ENCODE results near the gene COX20. TPM values are rescaled to one million over a fixed set of nuclear protein-coding genes. Genes with fewer than 3 reads are reported as not detected.
A peak's percentile ranks its signal among the peaks of the same experiment; 100 is the strongest.
"Not testable (repeated sequence)": the region's sequence is repeated elsewhere in the genome, so short reads cannot be mapped to it uniquely, and the experiment has no call there.

The COX20 gene, protein sequence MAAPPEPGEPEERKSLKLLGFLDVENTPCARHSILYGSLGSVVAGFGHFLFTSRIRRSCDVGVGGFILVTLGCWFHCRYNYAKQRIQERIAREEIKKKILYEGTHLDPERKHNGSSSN
- 10 to 100 TPM; 41.2 to 50.7 TPM for total RNA-seq

DNA sequence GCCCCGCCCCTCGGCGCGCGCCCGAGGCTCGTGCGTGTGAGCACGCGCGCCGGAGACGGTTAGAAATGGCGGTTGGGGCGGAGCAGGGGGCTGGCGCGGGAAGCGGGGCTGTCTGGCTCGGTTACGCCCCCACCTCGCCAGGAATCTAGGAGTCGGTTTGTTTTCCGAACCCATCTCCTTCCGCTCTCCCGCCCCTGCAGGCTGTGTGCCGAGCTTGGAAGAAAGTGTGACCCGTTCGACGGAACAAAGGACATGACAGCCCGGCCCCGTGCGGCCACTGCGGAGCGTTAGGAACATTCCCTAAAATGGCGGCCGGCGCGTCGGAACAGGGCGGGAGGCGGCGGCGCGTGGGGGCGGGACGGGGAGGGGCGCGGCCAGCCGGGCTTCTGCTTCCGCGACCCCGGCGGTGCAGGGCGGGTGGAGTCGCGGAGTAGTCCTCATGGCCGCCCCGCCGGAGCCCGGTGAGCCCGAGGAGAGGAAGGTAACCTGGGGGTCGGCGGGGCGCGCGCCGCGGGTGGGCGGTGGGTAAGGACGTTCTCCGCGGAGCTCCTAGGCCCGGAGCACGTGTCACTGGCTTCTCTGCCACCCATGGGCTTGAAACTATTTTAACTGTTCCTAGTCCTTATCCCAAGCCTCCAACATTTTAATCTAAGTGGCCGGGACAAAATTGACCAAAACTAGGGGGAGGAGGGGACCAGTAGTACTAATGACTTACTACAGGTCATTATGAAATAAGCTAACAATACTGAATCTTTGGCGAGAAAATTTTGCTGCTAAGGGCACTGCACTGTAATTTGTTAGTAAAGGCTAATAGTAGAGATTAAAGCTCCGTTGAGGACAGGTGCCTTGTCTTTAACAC is at the start of gene COX20:
Gene COX20, plus strand, starts transcription at position 383 of the 859 bp plus-strand sequence. Its CDS starts 57 bp downstream, at position 440.
- Mint-ChIP-seq H3K27me3 (no peaks in the 10 kb centered on the region), H3K27ac (peak within 1 kb of the TSS; percentile 99), H3K9me3 (no peaks in the 10 kb centered on the region), H3K4me1 (peaks cover 45% of the 10 kb centered on the region), H3K4me3 (peak within 1 kb of the TSS; percentile 96), H3K36me3 (peaks cover 42% of the 10 kb centered on the region)
- peak; percentile 86 for DNase-seq

DNA sequence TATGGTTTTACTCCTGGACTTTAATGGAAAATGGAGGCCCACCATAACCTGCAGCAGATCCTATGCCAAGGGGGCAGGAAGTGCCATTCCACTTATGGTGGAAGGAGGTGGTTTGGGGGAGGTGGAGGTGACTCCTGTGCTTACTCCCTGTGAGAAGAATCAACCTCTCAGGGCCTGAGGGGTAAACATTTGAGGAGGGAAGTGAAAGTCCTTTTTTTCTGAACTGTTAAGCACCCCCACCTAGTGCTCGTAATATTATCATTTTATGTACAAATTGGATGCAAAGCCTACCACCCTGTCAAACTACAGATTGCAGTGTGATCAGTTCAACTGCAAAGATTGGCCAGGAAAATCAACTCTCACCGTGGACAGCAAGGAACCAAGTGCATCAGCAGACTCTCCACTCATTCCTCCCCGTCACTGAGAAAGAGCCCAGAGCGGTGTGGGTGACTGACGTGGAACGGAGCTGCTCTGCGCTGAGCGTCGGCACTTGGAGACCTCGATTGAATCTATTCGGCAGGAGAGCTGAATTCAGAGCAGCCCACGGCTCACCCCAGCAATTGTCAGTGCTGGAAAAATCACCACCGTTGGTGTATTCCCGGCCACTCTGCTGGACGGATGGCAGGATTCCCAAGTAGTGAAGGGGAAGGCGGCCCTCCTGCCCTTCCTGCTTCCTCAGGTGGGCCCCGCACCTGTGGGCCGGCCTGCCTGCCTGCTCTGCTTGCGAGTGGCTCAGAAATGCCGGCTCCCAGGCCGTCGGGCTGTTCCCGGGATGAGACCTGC is 46.8 kb upstream of the COX20 start:
- Mint-ChIP-seq H3K36me3 (no peaks in the 10 kb centered on the region), H3K27me3 (no peaks in the 10 kb centered on the region), H3K4me1 (no peaks in the 10 kb centered on the region), H3K9me3 (no peaks in the 10 kb centered on the region), H3K4me3 (no peak overlapping the region), H3K27ac (no peak overlapping the region)
- no peak for DNase-seq

GRCh38 chr1:244789276-244789580 is 46.2 kb upstream of the COX20 start:
- Mint-ChIP-seq H3K27me3 (no peaks in the 10 kb centered on the region), H3K9me3 (no peaks in the 10 kb centered on the region), H3K4me3 (no peak overlapping the region), H3K27ac (no peak overlapping the region), H3K4me1 (no peaks in the 10 kb centered on the region), H3K36me3 (no peaks in the 10 kb centered on the region)
- no peak for DNase-seq

DNA sequence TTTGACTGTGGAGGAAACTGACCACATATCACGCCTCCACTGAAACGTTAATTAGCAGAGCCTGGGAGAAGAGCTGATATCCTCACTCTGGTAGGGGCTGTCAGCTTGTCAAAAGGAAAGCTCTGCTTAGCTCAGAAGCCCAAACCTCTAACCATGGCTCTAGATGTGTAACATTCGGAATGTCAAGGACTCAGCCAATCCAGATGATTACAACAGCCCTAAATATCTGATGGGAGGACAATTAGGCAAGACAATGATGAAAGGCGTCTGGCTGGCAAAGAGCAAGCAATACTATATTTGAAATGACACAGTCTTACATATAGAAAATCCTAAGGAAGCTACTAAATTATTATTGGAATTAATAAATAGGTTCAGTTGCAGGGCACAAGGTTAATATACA is 45.7 kb upstream of the COX20 start:
- Mint-ChIP-seq H3K27ac (no peak overlapping the region), H3K9me3 (no peaks in the 10 kb centered on the region), H3K4me3 (no peak overlapping the region), H3K36me3 (no peaks in the 10 kb centered on the region), H3K4me1 (no peaks in the 10 kb centered on the region), H3K27me3 (no peaks in the 10 kb centered on the region)
- no peak for DNase-seq

- no peaks in the 10 kb centered on the region for H3K9me3 Mint-ChIP-seq
- no peak overlapping the region for H3K4me3 Mint-ChIP-seq
- no peaks in the 10 kb centered on the region for H3K27me3 Mint-ChIP-seq
- H3K27ac Mint-ChIP-seq, result no peak overlapping the region
- no peaks in the 10 kb centered on the region for H3K4me1 Mint-ChIP-seq
- DNase-seq, result no peak
- no peaks in the 10 kb centered on the region for H3K36me3 Mint-ChIP-seq
Measured at GRCh38 chr1:244791061-244791460, 44.4 kb upstream of the COX20 start.

- Mint-ChIP-seq H3K36me3 (no peaks in the 10 kb centered on the region), H3K9me3 (no peaks in the 10 kb centered on the region), H3K4me3 (no peak overlapping the region), H3K4me1 (no peaks in the 10 kb centered on the region), H3K27me3 (no peaks in the 10 kb centered on the region), H3K27ac (no peak overlapping the region)
- no peak for DNase-seq
Measured at GRCh38 chr1:244792188-244792850, 43.1 kb upstream of the COX20 start.

GRCh38 chr1:244794071-244794470 is 41.4 kb upstream of the COX20 start:
- H3K4me3 Mint-ChIP-seq, result no peak overlapping the region
- no peaks in the 10 kb centered on the region for H3K4me1 Mint-ChIP-seq
- no peaks in the 10 kb centered on the region for H3K27me3 Mint-ChIP-seq
- no peaks in the 10 kb centered on the region for H3K36me3 Mint-ChIP-seq
- no peaks in the 10 kb centered on the region for H3K9me3 Mint-ChIP-seq
- H3K27ac Mint-ChIP-seq, result no peak overlapping the region
- no peak for DNase-seq

- not testable (repeated sequence) for H3K36me3 Mint-ChIP-seq, H3K4me3 Mint-ChIP-seq, H3K27ac Mint-ChIP-seq, H3K9me3 Mint-ChIP-seq, DNase-seq, H3K4me1 Mint-ChIP-seq, H3K27me3 Mint-ChIP-seq
Measured at GRCh38 chr1:244794516-244794915, 40.9 kb upstream of the COX20 start.

DNA sequence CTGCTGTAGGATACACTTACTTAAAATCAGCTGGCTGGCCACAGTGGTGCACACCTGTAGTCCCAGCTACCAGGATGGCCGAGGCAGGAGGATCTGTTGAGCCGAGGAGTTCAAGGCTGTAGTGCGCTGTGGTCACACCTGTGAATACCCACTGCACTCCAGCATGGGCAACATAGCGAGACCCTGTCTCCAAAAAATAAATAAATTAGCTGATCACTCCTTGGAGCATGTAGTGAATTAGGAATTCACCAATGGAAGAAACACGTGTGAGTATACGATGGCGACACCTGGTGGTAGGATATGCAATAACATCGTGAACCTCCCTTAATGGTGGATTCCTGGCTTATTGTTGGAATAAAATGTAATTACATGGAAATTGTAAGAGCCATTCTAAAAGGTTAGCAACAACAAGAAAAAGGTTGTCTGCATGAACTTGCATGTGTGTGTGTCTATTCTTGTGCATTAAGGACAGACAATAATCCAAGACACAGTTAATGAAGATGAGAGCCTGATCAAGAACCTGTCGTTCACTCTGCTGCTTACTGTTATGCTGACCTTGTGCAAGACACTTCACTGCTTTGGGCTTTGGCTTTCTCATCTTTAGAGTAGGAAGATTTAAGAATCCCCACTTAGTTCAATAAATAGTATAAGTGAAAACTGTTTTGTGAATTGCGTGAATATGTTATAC is 38.6 kb upstream of the COX20 start:
- H3K27ac Mint-ChIP-seq, result no peak overlapping the region
- no peaks in the 10 kb centered on the region for H3K9me3 Mint-ChIP-seq
- peak; percentile 12 for DNase-seq
- H3K27me3 Mint-ChIP-seq, result no peaks in the 10 kb centered on the region
- H3K4me3 Mint-ChIP-seq, result no peak overlapping the region
- H3K4me1 Mint-ChIP-seq, result peaks cover 4% of the 10 kb centered on the region
- no peaks in the 10 kb centered on the region for H3K36me3 Mint-ChIP-seq

GRCh38 chr1:244800821-244801220 is 34.6 kb upstream of the COX20 start:
- Mint-ChIP-seq H3K27ac (no peak overlapping the region), H3K4me1 (peaks cover 4% of the 10 kb centered on the region), H3K27me3 (no peaks in the 10 kb centered on the region), H3K4me3 (no peak overlapping the region), H3K36me3 (no peaks in the 10 kb centered on the region), H3K9me3 (no peaks in the 10 kb centered on the region)
- no peak for DNase-seq

GRCh38 chr1:244801246-244801645 is 34.2 kb upstream of the COX20 start:
- H3K27ac Mint-ChIP-seq, result no peak overlapping the region
- peaks cover 4% of the 10 kb centered on the region for H3K4me1 Mint-ChIP-seq
- H3K27me3 Mint-ChIP-seq, result no peaks in the 10 kb centered on the region
- H3K9me3 Mint-ChIP-seq, result no peaks in the 10 kb centered on the region
- peak; percentile 36 for DNase-seq
- H3K4me3 Mint-ChIP-seq, result no peak overlapping the region
- H3K36me3 Mint-ChIP-seq, result no peaks in the 10 kb centered on the region

- no peak for DNase-seq
- no peaks in the 10 kb centered on the region for H3K9me3 Mint-ChIP-seq
- H3K27me3 Mint-ChIP-seq, result no peaks in the 10 kb centered on the region
- H3K27ac Mint-ChIP-seq, result no peak overlapping the region
- no peaks in the 10 kb centered on the region for H3K36me3 Mint-ChIP-seq
- peaks cover 4% of the 10 kb centered on the region for H3K4me1 Mint-ChIP-seq
- H3K4me3 Mint-ChIP-seq, result no peak overlapping the region
Measured at GRCh38 chr1:244802041-244802440, 33.4 kb upstream of the COX20 start.

DNA sequence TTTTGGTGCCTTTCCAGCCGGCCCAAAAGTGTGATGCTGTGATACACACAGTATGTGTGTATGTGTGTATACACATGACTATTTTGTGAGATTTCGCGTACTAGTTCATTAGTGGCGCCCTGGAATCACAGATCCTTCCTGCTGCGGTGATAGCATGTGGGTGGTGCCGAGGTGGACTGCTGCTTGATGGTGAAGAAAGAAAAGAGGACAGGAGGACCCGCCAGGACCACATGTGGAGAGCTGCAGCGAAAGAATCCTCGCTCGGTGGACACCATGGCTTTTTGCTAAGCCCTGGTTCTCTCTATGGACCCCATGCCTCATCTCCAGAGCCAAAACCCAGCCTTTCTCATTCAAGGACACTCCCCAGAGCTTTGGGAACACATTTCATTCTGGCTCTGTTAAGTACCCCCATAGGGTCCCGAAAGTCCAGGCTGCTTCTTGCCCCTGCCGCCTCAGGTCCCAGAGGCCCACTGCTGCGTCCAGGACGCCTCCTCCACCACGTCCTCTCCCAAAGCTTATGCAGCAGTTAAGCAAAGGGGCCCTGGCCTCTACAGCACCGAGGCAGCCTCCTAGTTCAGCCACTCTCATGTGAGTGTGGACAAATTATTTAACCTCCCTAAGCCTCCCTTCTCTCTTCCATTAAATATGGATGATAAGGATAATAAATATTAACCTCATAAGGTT is 32.8 kb upstream of the COX20 start:
- Mint-ChIP-seq H3K9me3 (no peaks in the 10 kb centered on the region), H3K4me3 (no peak overlapping the region), H3K27ac (no peak overlapping the region), H3K36me3 (no peaks in the 10 kb centered on the region), H3K27me3 (no peaks in the 10 kb centered on the region), H3K4me1 (peaks cover 4% of the 10 kb centered on the region)
- DNase-seq, result no peak

DNA sequence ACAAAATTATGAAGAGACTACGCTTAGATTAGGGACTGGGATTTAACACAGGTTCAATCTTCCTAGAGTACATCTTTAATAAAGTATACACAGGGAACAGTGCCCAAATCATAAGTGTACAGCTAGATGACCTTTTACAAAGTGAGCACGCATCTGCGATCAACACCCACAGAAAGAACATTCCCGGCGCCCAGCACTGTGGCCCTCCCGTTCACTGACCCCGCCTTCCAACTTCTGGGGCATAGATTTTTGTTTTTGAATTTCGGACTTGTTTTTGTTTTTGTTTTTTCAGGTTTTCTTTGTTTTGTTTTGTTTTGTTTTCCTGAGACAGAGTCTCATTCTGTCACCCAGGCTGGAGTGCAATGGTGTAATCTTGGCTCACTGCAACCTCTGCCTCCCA is 30.6 kb upstream of the COX20 start:
- H3K4me1 Mint-ChIP-seq, result peaks cover 4% of the 10 kb centered on the region
- no peaks in the 10 kb centered on the region for H3K36me3 Mint-ChIP-seq
- H3K27me3 Mint-ChIP-seq, result no peaks in the 10 kb centered on the region
- H3K27ac Mint-ChIP-seq, result no peak overlapping the region
- no peaks in the 10 kb centered on the region for H3K9me3 Mint-ChIP-seq
- no peak overlapping the region for H3K4me3 Mint-ChIP-seq
- DNase-seq, result no peak

Measured in activated naive CD8-positive, alpha-beta T cell treated with anti-CD3 and anti-CD28 coated beads for 36 hours (primary cell).